ENCODE results near the gene PSMG4. TPM values are rescaled to one million over a fixed set of nuclear protein-coding genes. Genes with fewer than 3 reads are reported as not detected.
A peak's percentile ranks its signal among the peaks of the same experiment; 100 is the strongest.

The PSMG4 gene
- total RNA-seq, 2 experiments from 2014 or later: 12.3 to 12.8 TPM

DNA sequence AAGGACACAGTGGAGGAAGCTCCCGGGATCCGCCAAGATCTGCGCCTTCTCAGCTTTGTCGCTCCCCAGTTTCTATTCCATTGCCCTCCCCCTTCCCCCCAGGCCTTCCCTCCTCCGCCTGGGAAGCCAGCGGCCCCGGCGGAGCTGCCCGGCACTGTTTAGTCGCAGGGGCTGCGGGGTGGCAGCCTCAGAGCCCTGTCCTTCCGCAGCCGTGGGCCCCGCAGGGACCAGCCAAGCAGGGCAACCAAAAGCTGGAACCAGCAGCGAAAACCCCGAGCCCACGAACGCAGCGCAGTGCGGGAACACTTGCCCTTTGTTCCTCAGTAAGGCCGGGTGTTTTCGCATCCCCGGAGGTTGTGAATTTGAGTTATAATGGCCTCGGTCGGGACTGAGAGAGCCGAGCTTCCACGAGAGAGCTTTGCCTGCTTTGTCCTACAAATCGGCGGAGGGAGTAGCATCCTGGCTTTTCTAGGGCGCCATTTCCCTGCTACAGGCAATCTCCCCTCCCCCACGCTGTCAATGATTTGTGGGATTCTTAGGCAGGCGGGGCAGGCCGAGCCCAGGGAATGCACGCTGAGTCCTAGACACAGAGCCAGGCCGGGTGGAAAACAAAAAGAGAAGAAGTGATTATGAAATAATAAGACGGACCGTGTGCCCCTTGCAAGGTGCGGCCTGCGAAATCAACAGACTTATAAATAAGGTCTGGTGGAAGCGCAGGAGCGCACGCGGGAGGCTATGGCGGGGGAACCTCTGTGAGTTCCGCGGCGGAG is 27.3 kb upstream of the PSMG4 start:
- Histone ChIP-seq H3K36me3 (ENCODE audit: insufficient read depth, low read length) (no peaks in the 10 kb centered on the region), H3K9me3 (ENCODE audit: control insufficient read depth in 1 of 2, insufficient read depth in 1 of 2, low read length in 2 of 2) (peaks cover 0 to 43% of the 10 kb centered on the region in 2 experiments), H3K27ac (ENCODE audit: low read depth in 1 of 2, low read length in 2 of 2) (no peak overlapping the region), H3K27me3 (ENCODE audit: control insufficient read depth in 1 of 2, insufficient read depth in 2 of 2, low read length in 2 of 2) (peaks cover 78 to 85% of the 10 kb centered on the region in 2 experiments), H3K4me3 (ENCODE audit: low read length) (no peak overlapping the region), H3K4me1 (ENCODE audit: insufficient read depth, low read length) (peaks cover 53% of the 10 kb centered on the region)
- Mint-ChIP-seq H3K27me3 (peaks cover 92% of the 10 kb centered on the region), H3K9me3 (no peaks in the 10 kb centered on the region), H3K36me3 (ENCODE audit: low read depth) (no peaks in the 10 kb centered on the region), H3K27ac (no peak overlapping the region), H3K4me3 (peak overlapping the region; percentile 66), H3K4me1 (ENCODE audit: low read depth) (peaks cover 53% of the 10 kb centered on the region)
- intact Hi-C loops (cut with DNase I, micrococcal nuclease): loop anchor here in 1 of 2 experiments (2.0 kb wide), 1 partner anchor 19 kb away; no protein-coding TSS in a partner anchor
- ATAC-seq (ENCODE audit: poor library complexity) (no peak), DNase-seq (peak in 2 of 14 experiments; percentile 8 to 31)
- CTCF ChIA-PET: interaction anchor here (0.9 to 2.2 kb wide), 3 partner anchors 20 to 747 kb away, joined by 3 to 7 read pairs (median 3); no protein-coding TSS in a partner anchor
- TF ChIP-seq, protein P1, sequence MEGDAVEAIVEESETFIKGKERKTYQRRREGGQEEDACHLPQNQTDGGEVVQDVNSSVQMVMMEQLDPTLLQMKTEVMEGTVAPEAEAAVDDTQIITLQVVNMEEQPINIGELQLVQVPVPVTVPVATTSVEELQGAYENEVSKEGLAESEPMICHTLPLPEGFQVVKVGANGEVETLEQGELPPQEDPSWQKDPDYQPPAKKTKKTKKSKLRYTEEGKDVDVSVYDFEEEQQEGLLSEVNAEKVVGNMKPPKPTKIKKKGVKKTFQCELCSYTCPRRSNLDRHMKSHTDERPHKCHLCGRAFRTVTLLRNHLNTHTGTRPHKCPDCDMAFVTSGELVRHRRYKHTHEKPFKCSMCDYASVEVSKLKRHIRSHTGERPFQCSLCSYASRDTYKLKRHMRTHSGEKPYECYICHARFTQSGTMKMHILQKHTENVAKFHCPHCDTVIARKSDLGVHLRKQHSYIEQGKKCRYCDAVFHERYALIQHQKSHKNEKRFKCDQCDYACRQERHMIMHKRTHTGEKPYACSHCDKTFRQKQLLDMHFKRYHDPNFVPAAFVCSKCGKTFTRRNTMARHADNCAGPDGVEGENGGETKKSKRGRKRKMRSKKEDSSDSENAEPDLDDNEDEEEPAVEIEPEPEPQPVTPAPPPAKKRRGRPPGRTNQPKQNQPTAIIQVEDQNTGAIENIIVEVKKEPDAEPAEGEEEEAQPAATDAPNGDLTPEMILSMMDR (IDR thresholded peaks at IDR 0.05): no peak
- POLR2A ChIA-PET: interaction anchor here (0.7 to 1.5 kb wide), 4 partner anchors 9 to 79 kb away, joined by 3 read pairs; partner anchors contain the start of gene TUBB2A

DNA sequence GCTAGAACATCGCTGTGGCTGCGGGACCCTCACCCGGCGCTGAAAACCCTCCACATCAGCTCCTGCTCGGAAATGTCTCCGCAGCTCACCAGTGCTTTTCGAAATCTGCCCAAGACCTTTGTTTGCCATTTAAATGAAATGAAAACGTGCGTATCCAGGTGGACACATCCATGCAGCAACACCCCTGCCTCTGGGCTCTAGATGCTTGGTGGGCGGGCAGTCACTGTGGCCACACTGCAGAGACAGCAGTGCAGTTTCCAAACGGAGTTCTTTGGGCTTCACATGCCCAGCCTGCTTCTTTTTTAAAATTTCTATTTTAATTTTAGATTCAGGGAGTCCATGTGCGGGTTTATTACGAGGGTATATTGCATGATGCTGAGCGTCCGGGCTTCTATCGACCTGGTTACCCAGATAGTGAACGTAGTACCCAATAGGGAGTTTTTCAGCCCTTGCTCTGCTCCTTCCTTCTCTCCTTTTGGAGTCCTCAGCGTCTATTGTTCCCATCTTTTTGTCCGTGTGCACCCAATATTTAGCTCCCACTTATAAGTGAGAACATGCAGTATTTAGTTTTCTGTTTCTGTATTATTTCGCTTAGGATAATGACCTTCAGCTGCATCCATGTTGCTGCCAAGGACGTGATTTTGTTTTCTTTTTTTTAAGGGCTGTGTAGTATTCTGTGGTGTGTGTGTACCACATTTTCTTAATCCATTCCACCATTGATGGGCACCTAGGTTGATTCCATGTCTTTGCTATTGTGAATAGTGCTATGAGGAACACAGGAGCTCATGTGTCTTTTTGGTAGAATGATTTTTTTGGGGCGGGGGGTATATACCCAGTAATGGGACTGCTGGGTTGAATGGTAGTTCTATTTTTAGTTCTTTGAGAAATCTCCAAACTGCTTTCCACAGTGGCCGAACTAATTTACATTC is 26.5 kb upstream of the PSMG4 start:
- Mint-ChIP-seq H3K36me3 (ENCODE audit: low read depth) (no peaks in the 10 kb centered on the region), H3K9me3 (no peaks in the 10 kb centered on the region), H3K27ac (no peak overlapping the region), H3K4me3 (peak overlapping the region; percentile 12), H3K4me1 (ENCODE audit: low read depth) (peaks cover 45% of the 10 kb centered on the region), H3K27me3 (peaks cover 91% of the 10 kb centered on the region)
- Histone ChIP-seq H3K4me3 (ENCODE audit: low read length) (no peak overlapping the region), H3K9me3 (ENCODE audit: control insufficient read depth in 1 of 2, insufficient read depth in 1 of 2, low read length in 2 of 2) (peaks cover 0 to 36% of the 10 kb centered on the region in 2 experiments), H3K27ac (ENCODE audit: low read depth in 1 of 2, low read length in 2 of 2) (no peak overlapping the region), H3K27me3 (ENCODE audit: control insufficient read depth in 1 of 2, insufficient read depth in 2 of 2, low read length in 2 of 2) (peaks cover 70 to 77% of the 10 kb centered on the region in 2 experiments), H3K36me3 (ENCODE audit: insufficient read depth, low read length) (no peaks in the 10 kb centered on the region), H3K4me1 (ENCODE audit: insufficient read depth, low read length) (peaks cover 45% of the 10 kb centered on the region)
- TF ChIP-seq, protein P1 (IDR thresholded peaks at IDR 0.05): no peak
- ATAC-seq (ENCODE audit: poor library complexity) (no peak), DNase-seq (no peak)
- intact Hi-C loops (cut with DNase I, micrococcal nuclease): no loop called here
- ChIA-PET POLR2A (interaction anchor here (0.7 to 1.5 kb wide), 4 partner anchors 8 to 80 kb away, joined by 3 read pairs; partner anchors contain the start of gene TUBB2A), CTCF (interaction anchor here (0.9 to 1.2 kb wide), 3 partner anchors 19 to 746 kb away, joined by 3 to 4 read pairs (median 3); no protein-coding TSS in a partner anchor)

DNA sequence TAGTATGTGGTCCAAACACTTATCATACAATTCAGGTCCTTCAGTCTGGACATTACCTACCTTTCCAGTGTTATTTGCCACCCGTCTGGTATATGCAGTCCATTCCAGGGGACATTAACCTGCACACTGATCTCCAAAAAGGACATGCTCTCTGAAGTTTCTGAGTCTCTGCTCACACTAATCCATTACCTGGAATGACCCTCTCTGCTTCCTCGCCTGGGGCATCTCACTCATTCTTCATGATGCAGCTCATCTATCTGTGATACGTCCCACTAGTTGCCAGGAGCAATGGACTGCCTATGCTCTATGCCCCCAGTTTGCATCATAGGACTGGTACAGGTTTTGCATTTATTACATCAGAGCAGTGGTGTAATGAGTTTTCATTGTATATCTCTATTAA is 25.4 kb upstream of the PSMG4 start:
- peaks cover 0 to 28% of the 10 kb centered on the region in 2 experiments for H3K9me3 ChIP-seq (ENCODE audit: control insufficient read depth in 1 of 2, insufficient read depth in 1 of 2, low read length in 2 of 2)
- no peak overlapping the region for H3K27ac Mint-ChIP-seq
- peaks cover 66 to 69% of the 10 kb centered on the region in 2 experiments for H3K27me3 ChIP-seq (ENCODE audit: control insufficient read depth in 1 of 2, insufficient read depth in 2 of 2, low read length in 2 of 2)
- no peak overlapping the region for H3K27ac ChIP-seq (ENCODE audit: low read depth in 1 of 2, low read length in 2 of 2)
- ATAC-seq (ENCODE audit: poor library complexity) (no peak), DNase-seq (no peak)
- peaks cover 38% of the 10 kb centered on the region for H3K4me1 Mint-ChIP-seq (ENCODE audit: low read depth)
- H3K4me1 ChIP-seq (ENCODE audit: insufficient read depth, low read length): peaks cover 34% of the 10 kb centered on the region
- no peaks in the 10 kb centered on the region for H3K36me3 ChIP-seq (ENCODE audit: insufficient read depth, low read length)
- peaks cover 94% of the 10 kb centered on the region for H3K27me3 Mint-ChIP-seq
- CTCF ChIA-PET: no interaction called here
- no peak overlapping the region for H3K4me3 ChIP-seq (ENCODE audit: low read length)
- TF ChIP-seq, protein P1 (IDR thresholded peaks at IDR 0.05): no peak
- no peaks in the 10 kb centered on the region for H3K36me3 Mint-ChIP-seq (ENCODE audit: low read depth)
- no peaks in the 10 kb centered on the region for H3K9me3 Mint-ChIP-seq
- no peak overlapping the region for H3K4me3 Mint-ChIP-seq
- intact Hi-C loops (cut with DNase I, micrococcal nuclease): no loop called here
- POLR2A ChIA-PET: interaction anchor here (0.5 kb wide), 1 partner anchor 279 kb away, joined by 3 read pairs; no protein-coding TSS in a partner anchor
